ENCODE results near the gene FBLL1. TPM values are rescaled to one million over a fixed set of nuclear protein-coding genes. Genes with fewer than 3 reads are reported as not detected.

Gene FBLL1
- total and polyA plus RNA-seq, 9 of the 15 experiments (the other 6 are each of a cell fraction or from before 2014, with no cell fraction given), result not detected

- TF ChIP-seq CLOCK (CRISPR knock-in tag; IDR thresholded peaks at IDR 0.05; ENCODE audit: borderline replicate concordance), result no peak
- no peak for TF ChIP-seq ZNF551 (CRISPR knock-in tag; IDR thresholded peaks at IDR 0.05)
- peak; percentile 15 to 74 for TF ChIP-seq E2F6 (IDR thresholded peaks at IDR 0.05; ENCODE audit: borderline replicate concordance in 1 of 2, extremely low read depth in 1 of 2, insufficient read depth in 1 of 2, insufficient read length in 1 of 2, low read depth in 1 of 2, low read length in 1 of 2, poor library complexity in 1 of 2, severe bottlenecking in 1 of 2)
- no peak for TF ChIP-seq SREBF1 (IDR thresholded peaks at IDR 0.05; ENCODE audit: borderline replicate concordance, low read depth, low read length)
- TF ChIP-seq FUS (optimal IDR thresholded peaks at IDR 0.05; ENCODE audit: low read depth, low read length), result peak; percentile 32
- peak; percentile 47 for TF ChIP-seq LCOR (CRISPR knock-in tag; IDR thresholded peaks at IDR 0.05)
- no peak for TF ChIP-seq THAP12 (CRISPR knock-in tag; IDR thresholded peaks at IDR 0.05)
- no peak for TF ChIP-seq IRF2 (CRISPR knock-in tag; IDR thresholded peaks at IDR 0.05)
- TF ChIP-seq TCF3 (CRISPR knock-in tag; IDR thresholded peaks at IDR 0.05), result no peak
- TF ChIP-seq ZBTB9 (CRISPR knock-in tag; IDR thresholded peaks at IDR 0.05), result 0 out of 2 replicates have a peak, but pooled peaks have one; percentile 27
- TF ChIP-seq ZNF24 (IDR thresholded peaks at IDR 0.05), result no peak; the same call in 1 of the 2 replicates
Observed at GRCh38 chr5:168578538-168579487, 49.7 kb downstream of the FBLL1 start, which contains the start of gene PANK3 (continued).

Data from K562 (cell line).